Measurements from ENCODE around the gene ANK2. TPM values are rescaled to one million over a fixed set of nuclear protein-coding genes. Genes with fewer than 3 reads are reported as not detected.

The ANK2 gene
- total and polyA plus RNA-seq, 4 donors = 0.32 to 2.2 (median 1.0) TPM

GRCh38 chr4:113028074-113028473 is 21.4 kb upstream of the ANK2 start:
- no peaks in the 10 kb centered on the region for H3K36me3 ChIP-seq (ENCODE audit: control insufficient read depth in 4 of 4, insufficient read depth in 3 of 4, low read depth in 1 of 4, low read length in 3 of 4)
- TF ChIP-seq SP1 (IDR thresholded peaks at IDR 0.05) (peak; percentile 55), ZBTB33 (IDR thresholded peaks at IDR 0.05) (no peak), FOXA1 (IDR thresholded peaks at IDR 0.05) (no peak), NR2F2 (IDR thresholded peaks at IDR 0.05) (no peak), GABPA (IDR thresholded peaks at IDR 0.05 in 1 of 2, conservative IDR thresholded peaks at IDR 0.05 in 1 of 2) (no peak), RXRA (IDR thresholded peaks at IDR 0.05) (peak; percentile 75 to 82), FOXA2 (IDR thresholded peaks at IDR 0.05) (no peak), JUND (IDR thresholded peaks at IDR 0.05) (no peak), EGR1 (IDR thresholded peaks at IDR 0.05; ENCODE audit: low read depth in 2 of 2) (no peak), HNF4G (IDR thresholded peaks at IDR 0.05) (no peak), HNF4A (conservative IDR thresholded peaks at IDR 0.05) (peak; percentile 39 to 46), TAF1 (conservative IDR thresholded peaks at IDR 0.05) (no peak), REST (IDR thresholded peaks at IDR 0.05) (no peak), RAD21 (IDR thresholded peaks at IDR 0.05) (peak in 1 of 2 donors; percentile 14), MAX (IDR thresholded peaks at IDR 0.05) (no peak), YY1 (IDR thresholded peaks at IDR 0.05) (no peak)
- TF ChIP-seq, protein P1, sequence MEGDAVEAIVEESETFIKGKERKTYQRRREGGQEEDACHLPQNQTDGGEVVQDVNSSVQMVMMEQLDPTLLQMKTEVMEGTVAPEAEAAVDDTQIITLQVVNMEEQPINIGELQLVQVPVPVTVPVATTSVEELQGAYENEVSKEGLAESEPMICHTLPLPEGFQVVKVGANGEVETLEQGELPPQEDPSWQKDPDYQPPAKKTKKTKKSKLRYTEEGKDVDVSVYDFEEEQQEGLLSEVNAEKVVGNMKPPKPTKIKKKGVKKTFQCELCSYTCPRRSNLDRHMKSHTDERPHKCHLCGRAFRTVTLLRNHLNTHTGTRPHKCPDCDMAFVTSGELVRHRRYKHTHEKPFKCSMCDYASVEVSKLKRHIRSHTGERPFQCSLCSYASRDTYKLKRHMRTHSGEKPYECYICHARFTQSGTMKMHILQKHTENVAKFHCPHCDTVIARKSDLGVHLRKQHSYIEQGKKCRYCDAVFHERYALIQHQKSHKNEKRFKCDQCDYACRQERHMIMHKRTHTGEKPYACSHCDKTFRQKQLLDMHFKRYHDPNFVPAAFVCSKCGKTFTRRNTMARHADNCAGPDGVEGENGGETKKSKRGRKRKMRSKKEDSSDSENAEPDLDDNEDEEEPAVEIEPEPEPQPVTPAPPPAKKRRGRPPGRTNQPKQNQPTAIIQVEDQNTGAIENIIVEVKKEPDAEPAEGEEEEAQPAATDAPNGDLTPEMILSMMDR (IDR thresholded peaks at IDR 0.05; ENCODE audit: low read depth, low read length, missing input control) = no peak
- TF ChIP-seq, protein P2, sequence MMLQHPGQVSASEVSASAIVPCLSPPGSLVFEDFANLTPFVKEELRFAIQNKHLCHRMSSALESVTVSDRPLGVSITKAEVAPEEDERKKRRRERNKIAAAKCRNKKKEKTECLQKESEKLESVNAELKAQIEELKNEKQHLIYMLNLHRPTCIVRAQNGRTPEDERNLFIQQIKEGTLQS (IDR thresholded peaks at IDR 0.05) = no peak
- peaks cover 0 to 3% (median 0%) of the 10 kb centered on the region in 4 donors for H3K27me3 ChIP-seq (ENCODE audit: control insufficient read depth in 4 of 4, insufficient read depth in 4 of 4, low read length in 3 of 4)
- H3K4me1 ChIP-seq (ENCODE audit: control insufficient read depth in 4 of 4, insufficient read depth in 4 of 4, low read length in 3 of 4) = peaks cover 0 to 7% (median 3%) of the 10 kb centered on the region in 4 donors
- WGBS = 42% methylated on average over 2 of the region's 2 CpGs
- H3K27ac ChIP-seq (ENCODE audit: low read depth in 1 of 2, low read length in 2 of 2) = no peak overlapping the region
- H3K9ac ChIP-seq (ENCODE audit: low read depth in 1 of 2, low read length in 2 of 2) = no peak overlapping the region
- no peak for DNase-seq (ENCODE audit: low spot score)
- H3K4me3 ChIP-seq (ENCODE audit: low read depth in 1 of 3, low read length in 3 of 3) = no peak overlapping the region
- no peaks in the 10 kb centered on the region for H3K9me3 ChIP-seq (ENCODE audit: control insufficient read depth in 4 of 4, low read length in 3 of 4)

All from liver (tissue), 9 donors.